AG10803 (cell line): ENCODE measurements around the gene KLHL29.
A peak's percentile ranks its signal among the peaks of the same experiment; 100 is the strongest.

Experiments
- DNase-seq: peaks from one replicate; pipeline ENCODE4 v3.0.0; 2010; ENCODE audit warnings: low read depth
- H3K4me3 ChIP-seq: 2 replicates; pipeline ENCODE4 v1.5.1; 2011; ENCODE audit warnings: mild to moderate bottlenecking, low read length, control low read depth
- CTCF ChIP-seq: conservative IDR thresholded peaks from 2 replicates; pipeline ENCODE4 v1.5.1; 2011; ENCODE audit warnings: mild to moderate bottlenecking, low read length, control low read depth, inconsistent platforms

Gene KLHL29

GRCh38 chr2:23486684-23487075, 101.7 kb downstream of the KLHL29 start:
- no peak for TF ChIP-seq CTCF
- peak; percentile 42 for DNase-seq
- no peak overlapping the region for H3K4me3 ChIP-seq

GRCh38 chr2:23487735-23488492, 102.9 kb downstream of the KLHL29 start:
- H3K4me3 ChIP-seq = no peak overlapping the region
- TF ChIP-seq CTCF = no peak
- peak; percentile 65 for DNase-seq

GRCh38 chr2:23488584-23488983, 103.6 kb downstream of the KLHL29 start:
- H3K4me3 ChIP-seq = no peak overlapping the region
- no peak for TF ChIP-seq CTCF
- no peak for DNase-seq

- H3K4me3 ChIP-seq = no peak overlapping the region
- TF ChIP-seq CTCF = no peak
- no peak for DNase-seq
Measured at GRCh38 chr2:23489471-23490322, 104.7 kb downstream of the KLHL29 start.

GRCh38 chr2:23491591-23492336, 106.8 kb downstream of the KLHL29 start:
- no peak for DNase-seq
- H3K4me3 ChIP-seq = no peak overlapping the region
- TF ChIP-seq CTCF = no peak

GRCh38 chr2:23492337-23492675, 107.3 kb downstream of the KLHL29 start:
- no peak for DNase-seq
- no peak overlapping the region for H3K4me3 ChIP-seq
- TF ChIP-seq CTCF = no peak
